HG02973 (cell line): Measurements from ENCODE around the gene PAQR8.
"Not testable (repeated sequence)": the region's sequence is repeated elsewhere in the genome, so short reads cannot be mapped to it uniquely, and the experiment has no call there.

Source experiments
- ATAC-seq: cut with Tn5 transposase; IDR thresholded peaks from one replicate; pipeline ENCODE4 v1.9.1; 2021; ENCODE audit warnings: moderate library complexity; ENCODE audit not compliant: unreplicated experiment

Gene PAQR8

DNA sequence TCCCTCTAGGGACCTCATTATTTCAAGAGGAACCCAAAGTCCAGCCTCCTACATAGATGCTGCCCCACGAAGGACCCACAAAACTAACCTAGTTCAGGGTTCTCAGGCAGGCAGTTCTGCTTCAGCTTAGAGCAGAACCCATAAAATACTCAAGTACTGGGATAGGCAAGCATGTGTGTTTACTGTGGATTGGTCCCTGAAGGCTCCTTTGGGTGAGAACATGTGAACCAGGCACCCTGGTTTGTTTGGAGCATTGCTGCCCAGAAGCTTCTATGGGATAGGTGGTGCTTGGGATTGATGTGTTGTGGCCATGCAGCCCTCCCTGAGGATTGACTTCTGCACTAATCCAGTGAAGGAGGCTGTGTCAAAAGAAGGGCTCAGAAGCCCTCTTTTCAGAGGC, 43.3 kb downstream of the PAQR8 start:
- ATAC-seq: no peak

DNA sequence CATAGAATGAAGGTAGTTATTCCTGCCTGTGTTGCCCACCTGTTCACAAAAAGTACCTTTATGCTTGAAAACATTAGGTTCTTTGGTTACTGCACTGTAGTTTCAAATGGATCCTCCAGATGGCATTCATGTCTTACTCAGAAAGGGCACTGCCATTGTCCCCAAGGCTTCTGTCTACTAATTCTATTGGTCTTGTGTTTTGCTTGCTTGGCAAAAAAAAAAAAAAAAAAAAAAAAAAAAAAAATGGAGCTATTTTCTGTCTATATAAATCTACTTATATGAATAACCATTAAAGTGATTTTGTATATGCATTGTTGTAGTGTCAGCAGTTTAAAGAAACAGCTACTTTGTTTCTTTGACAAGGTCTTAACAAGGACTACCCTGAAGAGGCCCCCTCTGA, 45.5 kb downstream of the PAQR8 start:
- no peak for ATAC-seq

DNA sequence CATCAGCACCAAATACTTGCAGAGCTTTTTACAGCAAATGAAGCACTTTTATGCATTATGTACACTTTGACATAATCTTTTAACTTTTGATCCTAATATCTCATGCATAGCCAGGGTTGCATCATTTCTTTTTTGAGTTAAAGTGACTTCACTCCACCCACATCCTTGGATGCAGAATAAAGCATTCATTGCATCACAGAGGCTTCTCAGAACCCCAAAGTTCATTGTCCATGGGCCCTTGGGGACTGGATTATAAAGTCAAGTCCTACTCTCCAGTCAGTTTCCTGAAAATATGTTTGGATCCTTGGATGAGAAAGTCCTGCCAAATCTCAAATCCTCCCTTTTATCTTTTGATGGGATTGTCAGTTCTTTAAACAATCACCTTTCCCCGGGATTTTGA, 47.5 kb downstream of the PAQR8 start:
- no peak for ATAC-seq

DNA sequence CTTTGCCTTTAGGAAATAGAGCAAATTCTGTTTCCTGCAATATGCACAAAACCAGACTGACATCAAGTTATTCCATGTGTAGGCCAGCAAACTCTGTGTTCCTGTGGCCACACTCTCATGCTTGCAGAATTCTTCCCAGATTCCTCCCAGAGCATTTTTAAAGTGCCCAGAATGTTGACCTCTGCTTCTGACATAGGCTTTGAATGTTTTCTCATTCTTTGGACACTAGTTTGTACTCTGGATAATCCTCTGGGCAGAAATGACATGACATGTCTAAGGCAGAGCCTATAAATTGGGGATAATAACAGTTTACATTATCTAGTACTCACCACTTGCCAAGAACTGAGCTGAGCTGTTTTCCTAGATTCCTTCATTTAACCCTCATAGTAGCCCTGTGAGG, 49.0 kb downstream of the PAQR8 start:
- ATAC-seq: no peak

DNA sequence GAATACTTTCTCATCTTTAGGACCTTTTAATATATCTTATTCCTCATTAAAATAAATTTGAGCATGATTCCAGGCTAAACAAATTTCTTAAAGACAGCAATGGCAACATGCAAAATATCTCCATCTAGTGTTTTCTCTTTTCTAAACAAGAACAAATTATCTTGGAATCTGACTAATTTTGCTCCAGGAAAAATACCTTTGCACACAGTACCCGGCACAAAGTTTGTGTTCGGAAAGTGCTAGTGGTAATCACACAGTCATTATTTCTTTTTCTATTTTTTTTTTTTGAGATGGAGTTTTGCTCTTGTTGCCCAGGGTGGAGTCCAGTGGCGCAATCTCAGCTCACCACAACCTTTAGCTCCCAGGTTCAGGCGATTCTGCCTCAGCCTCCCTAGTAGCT, 50.0 kb downstream of the PAQR8 start:
- no peak for ATAC-seq

DNA sequence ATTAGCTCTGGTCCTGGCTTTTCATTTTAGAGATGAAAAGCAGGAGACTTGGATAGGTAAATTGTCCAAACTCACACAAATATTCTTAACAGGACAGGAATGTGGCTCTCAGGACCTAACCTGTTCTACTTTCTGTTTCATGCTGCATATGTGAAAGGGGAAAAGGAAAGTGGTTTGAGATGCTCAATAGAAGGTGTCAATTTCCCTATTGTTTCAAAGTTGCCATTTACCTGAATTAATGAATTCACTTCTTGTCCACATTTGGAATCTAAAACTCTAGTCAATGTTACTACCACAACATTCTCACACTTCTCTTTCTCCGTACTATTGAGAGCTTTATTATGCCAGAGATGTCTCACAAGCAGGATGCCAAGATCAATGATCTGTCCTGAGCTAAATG, 53.4 kb downstream of the PAQR8 start:
- ATAC-seq: no peak

DNA sequence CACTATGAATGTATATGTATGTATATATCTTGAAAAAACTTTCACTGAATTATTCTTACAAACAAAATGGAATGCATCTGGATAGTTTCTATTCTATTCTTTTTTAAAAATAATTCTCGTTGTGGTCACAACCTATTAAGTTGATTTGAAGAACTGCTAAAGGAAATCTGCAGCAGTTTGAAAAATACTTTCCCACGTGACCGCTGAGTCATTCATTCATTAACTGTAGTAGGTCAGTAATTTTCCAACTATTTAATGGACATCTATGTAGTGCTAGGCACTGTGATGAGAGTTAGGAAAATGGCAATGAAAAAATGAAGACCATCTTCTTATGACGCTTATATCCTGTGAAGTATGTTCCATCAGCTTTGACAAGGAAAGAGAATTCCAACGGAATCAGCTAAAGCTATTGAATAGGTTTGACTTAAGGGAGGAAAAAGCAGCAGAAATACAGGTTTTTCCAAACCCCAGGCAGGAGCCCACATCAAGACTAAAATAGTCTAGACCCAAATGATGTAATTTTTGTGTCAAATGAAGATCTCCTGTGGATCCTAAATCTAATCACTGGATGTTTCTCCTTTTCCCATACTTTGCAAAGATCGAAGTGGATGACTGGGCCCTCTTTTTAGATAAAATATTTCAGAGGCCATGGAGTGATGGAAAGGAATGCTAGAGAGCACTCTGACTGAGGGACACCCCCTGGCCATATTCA, 54.1 kb downstream of the PAQR8 start:
- no peak for ATAC-seq

DNA sequence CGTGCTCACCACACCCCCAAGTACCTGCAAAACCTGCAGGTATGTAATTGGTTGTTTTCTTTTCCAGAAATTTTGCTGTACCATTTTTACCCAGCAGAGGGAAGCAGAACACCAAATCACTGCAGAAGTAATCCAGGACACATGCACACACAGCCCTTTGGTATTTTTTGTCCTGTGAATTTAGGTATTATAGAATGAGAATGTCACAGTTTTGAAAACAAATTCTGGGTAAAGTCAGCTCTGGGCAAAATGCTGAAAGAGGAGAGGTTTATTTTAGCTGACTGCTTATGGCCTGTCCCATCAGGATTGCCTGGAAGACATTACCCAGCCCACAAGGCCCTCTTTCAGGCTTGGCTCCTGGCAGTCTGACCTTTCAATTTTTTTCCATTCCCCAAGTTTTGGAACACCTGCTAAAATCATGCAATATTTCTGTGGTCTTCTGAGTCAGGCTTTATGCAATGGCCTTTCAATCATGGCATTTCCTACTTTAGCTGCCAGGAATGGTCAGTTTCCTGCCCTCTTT, 54.7 kb downstream of the PAQR8 start:
- ATAC-seq: no peak

DNA sequence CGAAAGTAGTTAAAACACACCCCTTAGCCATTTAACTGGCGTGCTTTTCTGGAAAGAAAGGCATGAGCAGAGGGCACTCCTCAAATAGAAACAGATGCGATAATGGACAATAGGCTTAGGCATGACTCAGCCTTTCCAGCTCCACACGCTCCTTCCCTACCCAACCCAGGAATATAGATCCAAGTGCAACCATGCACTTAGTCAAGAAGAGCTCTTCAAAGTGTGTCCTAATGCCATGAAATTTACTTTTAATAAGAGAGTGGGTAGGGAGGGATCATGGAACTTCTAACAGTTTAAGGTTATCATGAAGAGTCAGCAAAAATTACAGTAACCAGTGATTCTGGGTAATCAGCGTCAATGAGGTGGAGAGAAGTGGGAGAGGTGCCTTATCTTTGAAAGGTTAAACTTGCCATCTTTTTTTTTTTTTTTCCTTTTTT, 55.7 kb downstream of the PAQR8 start:
- no peak for ATAC-seq

DNA sequence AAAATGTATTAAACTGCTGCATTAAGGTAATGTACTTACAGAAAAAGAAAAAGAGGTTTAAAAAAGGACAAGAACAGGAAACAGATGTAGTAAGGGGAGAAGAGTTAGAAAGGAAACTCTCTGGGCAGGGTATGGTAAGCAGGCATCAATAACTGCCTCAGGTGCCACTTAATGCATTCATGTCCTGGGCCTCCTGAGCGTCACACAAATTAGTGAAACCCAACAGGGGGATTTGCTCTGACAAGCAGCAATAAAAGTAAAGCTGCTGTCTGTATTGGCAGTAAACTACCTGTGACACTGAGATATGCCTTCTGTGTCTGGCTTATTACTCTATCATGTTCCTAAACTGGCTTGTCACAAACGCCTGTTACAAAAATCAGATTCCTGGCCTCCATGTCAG, 56.7 kb downstream of the PAQR8 start:
- ATAC-seq: no peak

DNA sequence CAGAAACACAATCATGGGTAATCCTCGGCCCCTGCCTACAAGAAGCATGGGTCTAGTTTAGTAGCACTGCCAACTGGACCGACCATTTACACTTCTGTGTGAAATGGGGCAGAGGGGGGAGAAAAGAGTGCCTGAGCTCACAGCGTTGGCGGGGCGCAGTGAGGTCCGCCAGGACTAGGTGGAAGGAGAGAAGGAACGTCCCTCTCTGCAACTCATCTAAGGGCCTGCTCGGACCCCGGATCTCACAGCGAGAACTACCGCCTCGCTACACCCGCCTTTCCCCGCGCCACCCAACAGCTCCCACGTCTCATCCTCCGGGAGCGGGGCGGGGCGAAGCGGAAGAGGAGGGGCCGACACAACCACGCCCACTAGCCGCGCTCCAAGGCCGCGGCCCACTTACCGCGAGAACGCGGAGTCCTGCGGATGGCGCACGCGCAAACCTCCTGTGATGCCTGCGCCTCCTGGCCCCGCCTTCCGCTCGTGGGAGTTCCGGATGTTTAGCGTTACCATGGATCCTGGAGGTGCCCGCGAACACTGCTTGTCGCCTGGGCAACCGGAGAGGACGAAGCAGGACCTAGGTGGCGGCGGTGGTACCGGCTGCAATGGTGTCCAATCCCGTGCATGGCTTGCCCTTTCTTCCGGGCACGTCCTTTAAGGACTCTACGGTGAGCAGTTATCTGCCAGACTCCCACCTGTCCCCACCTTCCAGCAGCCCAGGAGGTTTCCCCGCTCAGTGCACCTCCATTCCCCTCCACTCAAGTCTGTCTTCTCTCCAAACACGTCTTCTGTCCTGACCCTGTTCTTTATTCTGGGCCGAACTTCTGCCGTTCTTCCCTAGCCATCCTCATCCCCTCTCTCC, 58.1 kb downstream of the PAQR8 start, which contains the start of gene EFHC1:
Gene EFHC1 (plus strand): TSS at position 534 of the 859 bp plus-strand sequence. CDS start 69 bp downstream, at position 603.
- peak; percentile 93 for ATAC-seq

DNA sequence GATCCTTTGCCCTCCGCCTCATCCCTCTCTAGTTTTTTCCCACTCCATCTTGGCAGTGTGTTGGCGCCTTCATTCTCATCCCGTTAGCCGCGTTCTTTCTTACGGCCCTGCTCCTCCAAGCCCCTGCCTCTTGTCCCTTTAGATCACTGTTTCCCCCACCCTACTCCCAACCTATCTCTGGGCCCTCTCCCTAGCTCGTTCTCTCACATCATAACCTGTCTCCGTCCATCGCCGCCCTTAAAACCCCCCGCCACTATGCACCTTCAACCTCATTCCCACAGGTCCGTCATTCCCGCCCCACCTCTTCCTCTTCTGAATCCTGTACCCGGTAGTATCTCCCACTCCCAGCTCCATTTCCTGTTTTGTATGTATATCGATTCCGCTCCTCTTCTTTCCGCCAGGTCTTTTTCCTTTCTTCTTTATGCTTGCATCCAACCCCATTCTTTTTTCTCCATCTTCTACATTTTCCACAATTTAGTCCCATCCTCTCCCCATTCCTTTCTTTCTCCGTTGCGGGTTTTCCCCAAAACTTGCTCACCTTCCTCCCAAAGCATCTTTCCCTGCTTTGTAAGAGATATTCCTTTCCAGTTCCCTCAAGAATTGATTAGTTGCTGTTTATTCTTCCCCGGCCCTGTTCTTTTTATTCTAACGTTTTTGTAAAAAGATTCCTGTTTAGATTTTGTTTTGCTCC, 58.9 kb downstream of the PAQR8 start:
- ATAC-seq: no peak

DNA sequence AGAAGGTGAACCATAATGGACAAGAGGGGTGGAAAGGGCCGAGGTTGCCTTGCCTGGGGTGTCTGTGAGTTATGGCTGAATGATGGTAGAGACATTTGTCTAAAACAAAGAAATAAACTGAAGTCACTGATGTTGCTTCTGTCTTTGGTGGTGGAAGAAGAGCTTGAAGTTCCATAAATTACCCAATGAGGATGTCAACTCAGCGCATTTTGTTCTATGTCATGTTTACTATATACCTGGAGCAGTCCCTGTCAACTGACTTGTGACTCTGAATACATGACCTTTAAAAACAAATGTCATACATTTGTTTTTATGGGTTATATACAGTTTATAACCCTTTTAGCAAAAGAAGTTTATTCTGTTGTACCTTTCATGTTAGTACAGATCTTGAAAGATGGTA, 60.2 kb downstream of the PAQR8 start:
- no peak for ATAC-seq

DNA sequence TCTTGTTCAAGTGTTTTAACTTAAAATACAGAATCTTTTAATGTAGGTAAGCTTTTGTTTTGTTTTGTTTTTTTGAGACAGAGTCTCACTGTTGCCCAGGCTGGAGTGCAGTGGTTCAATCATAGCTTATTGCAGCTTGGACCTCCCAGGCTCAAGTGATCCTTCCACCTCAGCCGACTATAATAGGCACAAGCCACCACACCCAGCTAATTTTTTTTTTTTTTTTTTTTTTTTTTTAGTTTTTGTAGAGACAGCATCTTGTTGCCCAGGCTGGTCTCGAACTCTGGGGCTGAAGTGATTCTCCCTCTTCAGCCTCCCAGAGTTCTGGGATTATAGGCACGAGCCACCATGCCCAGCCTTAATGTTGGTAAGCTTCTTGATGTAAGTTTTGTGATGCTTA, 61.5 kb downstream of the PAQR8 start:
- no peak for ATAC-seq

DNA sequence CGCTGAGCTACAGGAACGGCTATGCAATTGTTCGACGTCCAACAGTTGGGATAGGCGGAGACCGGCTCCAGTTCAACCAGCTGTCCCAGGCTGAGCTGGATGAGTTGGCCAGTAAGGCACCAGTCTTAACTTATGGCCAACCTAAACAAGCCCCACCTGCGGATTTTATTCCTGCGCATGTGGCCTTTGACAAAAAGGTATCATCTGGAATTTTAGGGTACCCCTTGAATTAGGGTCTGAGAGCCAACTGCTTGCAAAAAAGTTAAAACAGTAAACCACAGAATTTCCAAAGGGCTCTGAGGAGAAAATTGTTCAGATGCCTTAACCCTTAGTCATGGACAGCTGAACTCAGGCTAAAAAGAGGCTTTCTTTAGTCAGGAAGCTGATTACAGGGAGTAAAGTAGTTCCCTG, 62.0 kb downstream of the PAQR8 start:
- no peak for ATAC-seq

DNA sequence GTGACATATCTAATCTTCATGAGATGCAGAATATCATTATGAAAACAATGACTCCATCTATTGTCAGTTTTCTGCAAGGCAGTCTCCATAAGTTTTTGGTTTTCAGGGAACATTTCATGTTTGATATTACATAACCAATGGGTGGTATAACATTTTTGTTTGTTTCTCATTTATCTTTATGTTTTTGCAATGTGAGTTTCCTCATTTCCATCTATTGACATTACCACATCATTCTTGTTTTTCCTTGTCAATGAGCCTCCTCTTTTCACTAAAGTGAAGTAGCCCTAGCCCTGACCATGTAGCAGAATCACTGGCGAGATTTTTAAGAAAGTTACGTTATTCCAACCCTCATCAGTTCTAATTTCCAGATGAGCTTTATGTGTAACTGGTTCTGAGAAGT, 62.6 kb downstream of the PAQR8 start:
- ATAC-seq: no peak

DNA sequence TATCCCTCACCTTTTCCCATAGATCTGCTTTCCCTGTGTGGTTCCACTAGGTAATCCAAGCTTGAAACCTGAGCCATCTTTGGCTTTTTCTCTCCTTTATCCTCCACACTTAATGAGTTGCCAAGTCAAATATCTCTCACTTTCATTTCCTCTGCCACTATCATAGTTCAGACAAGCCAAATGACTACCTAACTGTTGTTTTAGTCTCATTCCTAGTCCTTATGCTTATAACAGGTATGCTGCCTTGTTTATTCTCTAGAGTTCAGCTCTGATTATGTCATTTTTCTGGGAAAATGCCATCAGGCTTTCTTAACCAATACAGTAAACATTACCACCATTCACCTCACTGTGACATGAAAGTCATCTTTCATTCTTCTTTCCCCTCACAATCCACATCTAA, 64.7 kb downstream of the PAQR8 start:
- no peak for ATAC-seq

DNA sequence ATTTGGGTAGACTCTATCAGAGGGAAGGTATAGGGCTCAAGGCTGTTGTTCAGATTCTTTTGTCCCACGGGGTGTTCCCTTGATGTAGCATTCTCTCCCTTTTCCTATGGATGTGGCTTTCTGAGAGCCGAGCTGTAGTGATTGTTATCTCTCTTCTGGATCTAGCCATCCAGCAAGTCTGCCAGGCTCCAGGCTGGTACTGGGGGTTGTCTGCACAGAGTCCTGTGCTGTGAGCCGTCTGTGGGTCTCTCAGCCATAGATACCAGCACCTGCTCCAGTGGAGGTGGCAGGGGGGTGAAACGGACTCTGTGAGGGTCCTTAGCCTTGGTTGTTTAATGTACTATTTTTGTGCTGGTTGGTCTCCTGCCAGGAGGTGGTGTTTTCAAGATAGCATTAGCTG, 71.3 kb downstream of the PAQR8 start:
- not testable (repeated sequence) for ATAC-seq

DNA sequence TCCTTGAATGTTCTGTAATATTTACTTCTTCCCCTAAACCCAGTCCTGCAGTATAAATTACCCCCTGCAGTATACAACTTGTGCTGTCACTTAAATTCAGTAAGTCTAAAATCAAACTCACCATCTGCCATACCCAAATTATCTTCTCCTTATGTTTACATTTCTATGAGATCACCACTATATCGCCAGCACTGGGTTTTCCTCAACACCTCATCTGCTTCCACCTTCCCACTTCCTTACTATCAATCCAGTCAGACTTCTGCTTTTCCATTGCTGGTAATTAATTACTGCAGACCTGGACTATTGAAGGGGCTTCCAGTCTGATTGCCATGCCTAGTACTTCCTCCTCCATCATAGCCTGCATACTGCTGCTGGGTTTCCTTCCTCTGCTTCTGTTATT, 73.4 kb downstream of the PAQR8 start:
- ATAC-seq: no peak

DNA sequence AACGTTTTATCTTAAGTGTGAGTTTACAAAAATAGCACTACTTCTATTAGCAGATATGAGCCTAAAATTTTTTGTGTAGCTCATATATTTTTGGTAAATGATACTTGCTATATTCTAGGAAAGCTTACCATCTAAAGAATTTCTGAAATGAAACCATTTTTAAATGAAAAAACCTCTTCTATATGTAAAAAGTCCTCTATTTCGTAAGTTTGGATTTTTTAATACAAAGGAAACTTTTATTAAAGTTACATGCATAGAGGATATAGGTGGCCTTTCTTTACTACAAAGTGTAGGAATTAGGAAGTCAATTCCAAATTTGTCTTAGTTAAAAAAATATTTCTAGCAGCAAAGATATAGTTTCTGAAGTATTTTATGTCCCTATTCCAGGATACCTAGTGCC, 77.0 kb downstream of the PAQR8 start:
- ATAC-seq: no peak

DNA sequence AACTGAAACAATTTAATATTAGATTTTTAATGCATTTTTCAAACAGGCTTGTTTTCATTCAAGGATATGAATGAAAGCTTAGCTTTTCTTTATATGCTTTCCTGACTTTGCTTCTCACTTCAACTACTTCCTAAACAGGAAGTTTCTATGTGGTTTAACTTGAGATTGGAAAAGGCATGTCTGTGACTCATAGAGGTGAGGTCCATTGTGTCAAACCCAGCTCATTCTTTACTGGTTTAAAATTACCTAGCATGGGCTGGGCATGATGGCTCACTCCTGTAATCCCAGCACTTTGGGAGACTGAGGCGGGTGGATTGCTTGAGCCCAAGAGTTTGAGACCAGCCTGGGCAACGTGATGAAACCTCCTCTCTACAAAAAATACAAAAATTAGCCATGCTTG, 92.6 kb downstream of the PAQR8 start:
- no peak for ATAC-seq
